ENCODE measurements around the gene OVOL2. TPM values are rescaled to one million over a fixed set of nuclear protein-coding genes. Genes with fewer than 3 reads are reported as not detected.
"Not testable (repeated sequence)": the region's sequence is repeated elsewhere in the genome, so short reads cannot be mapped to it uniquely, and the experiment has no call there.

The OVOL2 gene
- total RNA-seq, result not detected
- long read RNA-seq, result 0 reads

GRCh38 chr20:18057101-18057993, at the start of gene OVOL2:
OVOL2 (minus strand) TSS chr20:18057916; CDS start chr20:18057634, 282 bp downstream.
- peak within 1 kb of the TSS; percentile 58 for H3K4me3 ChIP-seq
- no peaks in the 10 kb centered on the region for H3K36me3 ChIP-seq
- intact Hi-C loops (cut with micrococcal nuclease), result no loop called here
- TF ChIP-seq, protein P1, sequence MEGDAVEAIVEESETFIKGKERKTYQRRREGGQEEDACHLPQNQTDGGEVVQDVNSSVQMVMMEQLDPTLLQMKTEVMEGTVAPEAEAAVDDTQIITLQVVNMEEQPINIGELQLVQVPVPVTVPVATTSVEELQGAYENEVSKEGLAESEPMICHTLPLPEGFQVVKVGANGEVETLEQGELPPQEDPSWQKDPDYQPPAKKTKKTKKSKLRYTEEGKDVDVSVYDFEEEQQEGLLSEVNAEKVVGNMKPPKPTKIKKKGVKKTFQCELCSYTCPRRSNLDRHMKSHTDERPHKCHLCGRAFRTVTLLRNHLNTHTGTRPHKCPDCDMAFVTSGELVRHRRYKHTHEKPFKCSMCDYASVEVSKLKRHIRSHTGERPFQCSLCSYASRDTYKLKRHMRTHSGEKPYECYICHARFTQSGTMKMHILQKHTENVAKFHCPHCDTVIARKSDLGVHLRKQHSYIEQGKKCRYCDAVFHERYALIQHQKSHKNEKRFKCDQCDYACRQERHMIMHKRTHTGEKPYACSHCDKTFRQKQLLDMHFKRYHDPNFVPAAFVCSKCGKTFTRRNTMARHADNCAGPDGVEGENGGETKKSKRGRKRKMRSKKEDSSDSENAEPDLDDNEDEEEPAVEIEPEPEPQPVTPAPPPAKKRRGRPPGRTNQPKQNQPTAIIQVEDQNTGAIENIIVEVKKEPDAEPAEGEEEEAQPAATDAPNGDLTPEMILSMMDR (IDR thresholded peaks at IDR 0.05; ENCODE audit: borderline replicate concordance), result no peak
- no peaks in the 10 kb centered on the region for H3K9me3 ChIP-seq (replicated peaks)
- H3K27ac ChIP-seq (replicated peaks), result no peak within 1 kb of the TSS
- peaks cover 24% of the 10 kb centered on the region for H3K4me1 ChIP-seq
- H3K27me3 ChIP-seq (ENCODE audit: low read depth), result peaks cover 100% of the 10 kb centered on the region
- DNase-seq, result no peak

- H3K27ac ChIP-seq (replicated peaks), result no peak overlapping the region
- no peak for DNase-seq
- H3K27me3 ChIP-seq (ENCODE audit: low read depth), result peaks cover 58% of the 10 kb centered on the region
- intact Hi-C loops (cut with micrococcal nuclease), result no loop called here
- TF ChIP-seq, protein P1 (IDR thresholded peaks at IDR 0.05; ENCODE audit: borderline replicate concordance), result no peak
- H3K4me1 ChIP-seq, result no peaks in the 10 kb centered on the region
- H3K36me3 ChIP-seq, result no peaks in the 10 kb centered on the region
- H3K9me3 ChIP-seq (replicated peaks), result peaks cover 6% of the 10 kb centered on the region
- H3K4me3 ChIP-seq, result no peak overlapping the region
These were observed 45.8 kb upstream of the OVOL2 start for GRCh38 chr20:18103497-18103896.

DNA sequence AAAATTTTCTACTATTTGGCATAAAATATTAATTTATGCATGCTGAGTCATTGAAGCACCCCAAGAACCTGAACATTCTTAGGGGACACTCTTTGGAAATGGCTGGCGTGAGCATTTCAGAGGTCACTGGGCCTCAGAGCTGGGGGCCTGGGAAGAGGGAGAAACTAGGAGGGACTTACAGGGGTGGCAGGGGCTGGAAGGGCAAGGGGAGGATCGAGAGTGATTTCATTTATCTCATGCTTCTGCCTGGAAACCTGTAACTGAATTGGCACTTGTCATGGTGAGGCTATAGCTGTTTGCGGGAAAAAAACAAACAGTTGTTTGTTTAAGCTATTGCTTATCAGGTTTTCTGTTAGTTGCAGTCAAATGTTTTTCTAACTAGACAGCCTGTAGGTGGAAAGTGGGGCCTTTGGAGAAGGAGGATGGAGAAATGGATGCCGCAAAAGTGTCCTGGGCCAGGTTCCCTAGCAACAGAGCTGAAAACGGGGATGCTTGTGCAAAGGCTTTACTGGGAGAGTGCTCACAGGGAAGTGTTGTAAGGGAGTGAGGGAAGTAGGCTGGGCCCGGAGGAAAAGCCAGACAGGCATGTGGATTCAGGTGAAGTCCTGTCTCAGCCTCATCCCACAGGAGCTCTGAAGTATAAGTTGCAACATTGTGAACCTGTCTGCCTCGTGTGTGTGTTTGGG, 43.6 kb upstream of the OVOL2 start:
- Histone ChIP-seq H3K36me3 (no peaks in the 10 kb centered on the region), H3K4me1 (no peaks in the 10 kb centered on the region), H3K27me3 (ENCODE audit: low read depth) (peaks cover 78% of the 10 kb centered on the region), H3K27ac (replicated peaks) (no peak overlapping the region), H3K9me3 (replicated peaks) (no peaks in the 10 kb centered on the region), H3K4me3 (no peak overlapping the region)
- TF ChIP-seq, protein P1 (IDR thresholded peaks at IDR 0.05; ENCODE audit: borderline replicate concordance), result no peak
- DNase-seq, result no peak
- intact Hi-C loops (cut with micrococcal nuclease), result no loop called here

DNA sequence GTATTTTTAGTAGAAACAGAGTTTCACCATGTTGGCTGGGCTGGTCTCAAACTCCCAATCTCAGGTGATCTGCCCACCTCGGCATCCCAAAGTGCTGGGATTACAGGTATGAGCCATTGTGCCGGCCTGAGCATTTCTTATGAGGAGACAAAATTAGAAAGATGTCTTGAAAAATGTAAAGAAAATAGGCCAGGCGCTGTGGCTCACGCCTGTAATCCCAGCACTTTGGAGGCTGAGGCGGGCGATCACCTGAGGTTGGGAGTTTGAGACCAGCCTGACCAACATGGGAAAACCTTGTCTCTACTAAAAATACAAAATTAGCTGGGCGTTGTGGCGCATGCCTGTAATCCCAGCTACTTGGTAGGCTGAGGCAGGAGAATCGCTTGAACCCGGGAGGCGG, 42.9 kb upstream of the OVOL2 start:
- H3K4me1 ChIP-seq; intact Hi-C loops (cut with micrococcal nuclease); H3K4me3 ChIP-seq; DNase-seq; H3K9me3 ChIP-seq (replicated peaks); H3K36me3 ChIP-seq; H3K27ac ChIP-seq (replicated peaks): not testable (repeated sequence)
- H3K27me3 ChIP-seq (ENCODE audit: low read depth), result peaks cover 82% of the 10 kb centered on the region

GRCh38 chr20:18094191-18094590, 36.5 kb upstream of the OVOL2 start:
- peaks cover 82% of the 10 kb centered on the region for H3K27me3 ChIP-seq (ENCODE audit: low read depth)
- DNase-seq, result no peak
- H3K27ac ChIP-seq (replicated peaks), result no peak overlapping the region
- H3K4me1 ChIP-seq, result no peaks in the 10 kb centered on the region
- H3K36me3 ChIP-seq, result no peaks in the 10 kb centered on the region
- intact Hi-C loops (cut with micrococcal nuclease), result no loop called here
- TF ChIP-seq, protein P1 (IDR thresholded peaks at IDR 0.05; ENCODE audit: borderline replicate concordance), result no peak
- no peaks in the 10 kb centered on the region for H3K9me3 ChIP-seq (replicated peaks)
- no peak overlapping the region for H3K4me3 ChIP-seq

GRCh38 chr20:18093388-18093787, 35.7 kb upstream of the OVOL2 start:
- Histone ChIP-seq H3K9me3 (replicated peaks) (no peaks in the 10 kb centered on the region), H3K4me1 (no peaks in the 10 kb centered on the region), H3K27me3 (ENCODE audit: low read depth) (peaks cover 83% of the 10 kb centered on the region), H3K27ac (replicated peaks) (no peak overlapping the region), H3K36me3 (no peaks in the 10 kb centered on the region), H3K4me3 (no peak overlapping the region)
- intact Hi-C loops (cut with micrococcal nuclease), result no loop called here
- no peak for DNase-seq
- TF ChIP-seq, protein P1 (IDR thresholded peaks at IDR 0.05; ENCODE audit: borderline replicate concordance), result no peak

Measured in left ventricle myocardium inferior (tissue), 1 donor.